HFFc6 (cell line): Measurements from ENCODE around the gene N4BP2L2. TPM values are rescaled to one million over a fixed set of nuclear protein-coding genes. Genes with fewer than 3 reads are reported as not detected.

Experiments used
- DNase-seq: peaks from one replicate; pipeline ENCODE4 v3.0.0-alpha.2; 2018
- H3K27ac Mint-ChIP-seq: 2 replicates; pipeline ENCODE4 v1.8.0; 2020; ENCODE audit warnings: mild to moderate bottlenecking, mixed read lengths
- H3K27me3 Mint-ChIP-seq: 2 replicates; pipeline ENCODE4 v1.8.0; 2021; ENCODE audit warnings: mild to moderate bottlenecking, moderate library complexity, mixed read lengths; ENCODE audit not compliant: insufficient read depth
- H3K36me3 Mint-ChIP-seq: 2 replicates; pipeline ENCODE4 v1.8.0; 2021; ENCODE audit warnings: low read depth, mixed read lengths
- H3K4me1 Mint-ChIP-seq: 2 replicates; pipeline ENCODE4 v1.8.0; 2020; ENCODE audit warnings: low read depth, mixed read lengths
- H3K4me3 Mint-ChIP-seq: 2 replicates; pipeline ENCODE4 v1.8.0; 2020; ENCODE audit warnings: mild to moderate bottlenecking, moderate library complexity, mixed read lengths
- H3K9me3 Mint-ChIP-seq: 2 replicates; pipeline ENCODE4 v1.8.0; 2020; ENCODE audit warnings: mild to moderate bottlenecking, mixed read lengths
- total RNA-seq, 6 experiments: library from RNA; stranded (reverse); fragmentation: NEBNext Ultra II Directional; extraction: Animal tissue kit (Norgen Biotek cat#: 25700); gene quantifications; 2 replicates in 1 of 6; 3 replicates in 5 of 6; pipeline ENCODE4 v1.2.3, GENCODE V29; 2021
- TF ChIP-seq, protein P1 (sequence below): fragments of 200-600 bp; sonication (generic); IDR thresholded peaks from 2 replicates; pipeline ENCODE4 v1.5.0; 2021; ENCODE audit warnings: antibody characterized with exemption, mild to moderate bottlenecking

Gene N4BP2L2
- total RNA-seq, 6 experiments from 2014 or later: 44.7 to 57.9 (median 50.4) TPM

DNA sequence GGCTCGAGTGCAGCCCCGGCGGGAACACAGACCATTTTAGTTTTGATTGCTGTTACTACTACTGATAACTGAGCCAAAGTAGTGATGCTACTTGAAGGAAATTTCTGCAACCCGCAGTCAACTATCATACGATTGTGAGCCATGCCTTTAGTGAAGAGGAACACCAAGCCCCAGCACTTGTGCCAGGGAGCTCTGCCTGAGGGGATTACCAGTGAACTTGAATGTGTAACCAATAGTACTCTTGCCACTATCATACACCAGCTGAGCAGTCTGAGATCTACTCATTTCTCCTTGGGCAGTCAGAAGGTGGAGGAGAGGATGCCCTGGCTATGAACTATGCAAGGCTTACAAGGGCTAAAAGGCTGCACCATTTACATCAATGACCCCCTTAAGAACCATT is 61.7 kb downstream of the N4BP2L2 start:
- no peaks in the 10 kb centered on the region for H3K9me3 Mint-ChIP-seq
- TF ChIP-seq, protein P1, sequence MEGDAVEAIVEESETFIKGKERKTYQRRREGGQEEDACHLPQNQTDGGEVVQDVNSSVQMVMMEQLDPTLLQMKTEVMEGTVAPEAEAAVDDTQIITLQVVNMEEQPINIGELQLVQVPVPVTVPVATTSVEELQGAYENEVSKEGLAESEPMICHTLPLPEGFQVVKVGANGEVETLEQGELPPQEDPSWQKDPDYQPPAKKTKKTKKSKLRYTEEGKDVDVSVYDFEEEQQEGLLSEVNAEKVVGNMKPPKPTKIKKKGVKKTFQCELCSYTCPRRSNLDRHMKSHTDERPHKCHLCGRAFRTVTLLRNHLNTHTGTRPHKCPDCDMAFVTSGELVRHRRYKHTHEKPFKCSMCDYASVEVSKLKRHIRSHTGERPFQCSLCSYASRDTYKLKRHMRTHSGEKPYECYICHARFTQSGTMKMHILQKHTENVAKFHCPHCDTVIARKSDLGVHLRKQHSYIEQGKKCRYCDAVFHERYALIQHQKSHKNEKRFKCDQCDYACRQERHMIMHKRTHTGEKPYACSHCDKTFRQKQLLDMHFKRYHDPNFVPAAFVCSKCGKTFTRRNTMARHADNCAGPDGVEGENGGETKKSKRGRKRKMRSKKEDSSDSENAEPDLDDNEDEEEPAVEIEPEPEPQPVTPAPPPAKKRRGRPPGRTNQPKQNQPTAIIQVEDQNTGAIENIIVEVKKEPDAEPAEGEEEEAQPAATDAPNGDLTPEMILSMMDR: no peak
- no peak for DNase-seq
- no peak overlapping the region for H3K4me3 Mint-ChIP-seq
- H3K27me3 Mint-ChIP-seq: no peaks in the 10 kb centered on the region
- H3K36me3 Mint-ChIP-seq: 0 out of 2 replicates have a peak, but pooled peaks cover 5% of the 10 kb centered on the region
- no peaks in the 10 kb centered on the region for H3K4me1 Mint-ChIP-seq
- H3K27ac Mint-ChIP-seq: no peak overlapping the region

DNA sequence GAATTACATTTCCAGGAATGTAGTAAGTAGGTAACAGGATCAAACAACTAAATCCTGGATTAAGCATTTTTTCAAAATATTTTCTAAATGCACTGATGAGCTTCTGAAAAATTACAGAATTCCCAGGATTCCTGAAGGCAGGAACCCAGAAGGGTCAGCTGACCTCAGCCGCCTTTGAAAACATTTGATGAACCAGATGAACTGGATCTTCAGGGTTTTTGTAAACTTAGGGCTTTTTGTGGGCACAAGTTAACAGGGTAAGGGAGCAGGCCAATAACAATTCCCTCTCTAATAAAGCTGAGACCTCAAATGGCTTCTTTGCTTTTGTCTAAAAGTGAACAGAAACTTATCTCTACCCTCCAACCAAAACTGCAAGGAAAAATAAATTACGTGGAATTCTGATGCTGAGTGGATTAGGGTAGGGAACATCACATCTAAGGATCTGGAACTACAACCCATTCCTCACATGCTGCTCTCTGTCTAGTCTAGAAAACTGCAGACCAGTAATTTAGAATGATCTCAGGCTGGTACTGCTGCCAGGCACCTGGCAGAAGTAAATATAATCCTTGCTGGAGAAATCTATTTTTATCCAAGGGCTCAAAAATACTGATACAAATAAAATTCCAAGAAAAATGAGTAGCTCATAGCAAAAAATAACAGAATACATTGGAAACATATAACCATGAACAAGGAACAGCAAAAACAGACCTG is 62.4 kb downstream of the N4BP2L2 start:
- H3K9me3 Mint-ChIP-seq: no peaks in the 10 kb centered on the region
- TF ChIP-seq, protein P1: no peak

DNA sequence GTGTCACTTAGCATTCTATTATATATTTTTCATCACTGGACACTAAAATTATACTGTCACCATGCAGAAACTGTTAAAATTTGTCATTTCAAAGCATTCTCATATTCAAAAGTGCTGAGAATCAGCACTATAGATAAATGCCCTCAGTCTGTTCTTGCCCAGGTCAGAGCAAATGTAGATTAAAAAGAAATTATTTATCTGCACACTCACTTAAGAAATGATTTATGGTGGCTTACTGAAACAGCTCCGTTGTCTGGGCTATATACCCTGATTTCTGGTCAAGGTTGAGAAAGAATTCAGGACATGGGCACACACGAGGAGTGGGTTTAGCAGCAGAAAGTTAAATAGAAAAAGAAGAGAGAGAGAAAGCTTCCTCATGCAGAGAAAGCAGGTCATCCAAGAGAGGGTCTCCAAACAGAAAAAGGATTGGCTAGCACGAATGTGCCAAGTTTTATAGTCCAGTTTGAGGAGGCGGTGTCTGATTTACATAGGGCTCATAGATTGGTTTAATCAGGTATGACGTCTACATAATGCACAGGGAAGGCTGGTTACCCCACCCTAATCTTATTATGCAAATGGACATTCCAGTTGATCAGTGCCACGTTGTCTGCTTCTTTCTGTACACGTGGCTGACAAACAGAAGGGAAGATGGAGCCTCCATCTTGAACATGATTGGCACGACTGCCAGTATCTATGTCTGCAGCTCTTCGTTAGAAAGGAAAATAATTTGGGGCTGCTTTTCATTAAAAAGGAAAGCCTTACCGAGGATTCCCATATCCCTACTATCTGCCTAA is 63.4 kb downstream of the N4BP2L2 start:
- Mint-ChIP-seq H3K4me1 (no peaks in the 10 kb centered on the region), H3K4me3 (no peak overlapping the region), H3K9me3 (no peaks in the 10 kb centered on the region), H3K27me3 (no peaks in the 10 kb centered on the region), H3K36me3 (0 out of 2 replicates have a peak, but pooled peaks cover 5% of the 10 kb centered on the region), H3K27ac (no peak overlapping the region)
- TF ChIP-seq, protein P1: no peak
- DNase-seq: no peak

More for the DNA sequence above, 62.4 kb downstream of the N4BP2L2 start:
- Mint-ChIP-seq H3K27ac (no peak overlapping the region), H3K36me3 (0 out of 2 replicates have a peak, but pooled peaks cover 5% of the 10 kb centered on the region), H3K4me3 (no peak overlapping the region), H3K4me1 (no peaks in the 10 kb centered on the region), H3K27me3 (no peaks in the 10 kb centered on the region)
- no peak for DNase-seq

DNA sequence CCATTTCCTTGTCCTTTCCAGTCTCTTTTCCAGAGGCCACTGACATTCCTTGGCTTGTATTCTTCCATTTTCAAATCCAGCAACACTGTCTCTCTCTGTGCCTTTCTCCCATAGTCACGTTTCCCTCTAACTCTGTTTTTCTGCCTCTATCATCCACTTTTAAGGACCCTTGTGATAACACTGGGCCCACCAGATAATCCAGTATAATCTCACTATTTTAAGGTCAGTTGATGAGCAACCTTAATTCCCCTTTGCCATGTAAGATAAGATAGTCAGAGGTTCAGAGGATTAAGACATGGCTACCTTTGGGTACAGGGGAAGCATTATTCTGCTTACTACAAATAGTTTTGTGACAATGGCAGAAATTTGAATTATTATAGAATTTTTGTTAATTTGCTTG is 64.9 kb downstream of the N4BP2L2 start:
- Mint-ChIP-seq H3K27me3 (no peaks in the 10 kb centered on the region; the same call in 1 of the 2 replicates), H3K4me3 (no peak overlapping the region), H3K4me1 (no peaks in the 10 kb centered on the region), H3K9me3 (no peaks in the 10 kb centered on the region), H3K27ac (no peak overlapping the region; the same call in 1 of the 2 replicates), H3K36me3 (0 out of 2 replicates have a peak, but pooled peaks cover 3% of the 10 kb centered on the region)
- TF ChIP-seq, protein P1: no peak
- DNase-seq: no peak

DNA sequence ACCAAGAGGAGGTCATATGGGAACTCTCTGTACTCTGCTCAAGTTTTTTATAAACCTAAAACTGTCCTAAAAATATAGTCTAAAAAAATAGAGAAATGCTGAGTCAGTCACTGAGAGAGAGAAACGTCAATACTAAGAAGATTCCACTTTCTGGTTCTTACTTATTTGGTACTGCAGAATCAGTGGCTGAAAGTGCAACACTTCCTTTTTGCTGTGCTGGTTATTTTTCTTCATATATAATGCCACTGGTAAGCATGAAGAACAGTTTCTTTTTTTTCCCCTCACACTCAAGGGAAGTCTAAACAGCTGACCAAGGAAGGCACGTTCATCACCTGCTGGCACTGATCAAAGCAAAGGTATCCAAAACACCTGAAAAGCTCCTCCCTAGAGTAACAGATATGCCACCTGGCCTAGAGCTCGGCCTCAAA is 66.4 kb downstream of the N4BP2L2 start:
- H3K36me3 Mint-ChIP-seq: no peaks in the 10 kb centered on the region
- no peak overlapping the region for H3K4me3 Mint-ChIP-seq
- TF ChIP-seq, protein P1: no peak
- H3K4me1 Mint-ChIP-seq: no peaks in the 10 kb centered on the region
- no peaks in the 10 kb centered on the region for H3K9me3 Mint-ChIP-seq
- no peaks in the 10 kb centered on the region; the same call in 1 of the 2 replicates for H3K27me3 Mint-ChIP-seq
- no peak overlapping the region for H3K27ac Mint-ChIP-seq
- DNase-seq: no peak
